Erythroblast (primary cell): ENCODE measurements around the gene RCC2.

Experiments
- GATA1 ChIP-seq: IDR thresholded peaks from 2 replicates; pipeline ENCODE4 v1.6.1; 2011; ENCODE audit warnings: low read depth, mild to moderate bottlenecking, control low read depth, low read length, moderate library complexity
- POLR2A ChIP-seq: IDR thresholded peaks from 2 replicates; pipeline ENCODE4 v1.6.1; 2011; ENCODE audit warnings: mild to moderate bottlenecking, low read length

- TF ChIP-seq POLR2A (no peak), GATA1 (no peak)
These were observed 19.3 kb upstream of the RCC2 start for GRCh38 chr1:17458794-17459193.
